ENCODE results near the gene SLC29A1. TPM values are rescaled to one million over a fixed set of nuclear protein-coding genes. Genes with fewer than 3 reads are reported as not detected.

Gene SLC29A1
- total RNA-seq, 1 donor from 2014 or later, result 27.3 TPM

DNA sequence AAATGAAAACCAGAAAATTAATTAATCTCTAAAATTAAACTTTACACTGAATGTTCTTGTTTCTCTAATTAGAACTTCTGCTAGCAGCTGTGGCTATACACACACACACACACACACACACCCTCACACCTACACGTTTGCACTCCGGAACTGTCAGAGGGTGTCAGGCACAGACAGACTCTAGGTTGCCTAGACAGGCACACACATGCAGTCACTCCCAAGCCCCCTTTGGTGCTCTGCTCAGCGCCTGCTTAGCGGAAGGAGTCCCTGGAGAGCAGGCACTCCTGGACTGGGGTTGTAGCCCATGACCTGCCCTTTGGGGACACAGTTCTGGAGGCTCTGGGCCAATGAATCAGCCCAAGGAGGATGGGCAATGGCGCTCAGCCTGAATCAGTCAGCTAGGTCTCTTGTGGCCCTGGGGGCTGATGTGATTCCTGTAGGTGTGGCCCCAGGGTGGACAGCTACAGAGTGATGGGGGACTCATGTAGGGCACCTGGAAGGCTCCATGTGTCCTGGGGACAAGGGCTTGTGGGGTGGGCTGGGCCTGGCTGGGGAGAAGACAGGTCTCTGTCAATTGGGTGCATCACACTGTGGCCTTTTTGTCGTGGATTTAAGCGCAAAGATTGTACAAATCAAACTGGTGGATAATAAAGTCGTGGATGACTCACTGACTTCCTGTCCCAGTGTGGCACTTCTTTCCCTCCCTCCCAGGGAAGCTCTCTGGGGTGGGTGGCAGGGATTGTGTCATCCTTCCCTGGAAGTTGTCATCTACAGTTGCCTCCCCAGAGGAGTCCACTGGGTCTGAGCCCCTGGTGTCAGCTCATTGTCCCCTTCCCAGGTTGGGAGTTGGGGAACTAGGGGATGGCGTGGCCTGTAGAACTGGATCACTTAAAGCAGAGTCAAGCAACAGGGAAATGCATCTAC is 55.6 kb downstream of the SLC29A1 start:
- DNase-seq (ENCODE audit: low read depth in 2 of 2), result no peak

Other genes starting within 250 kb of the SLC29A1 start
- 52.6 and 57.9 TPM in 2 replicates for gene MRPL14, start 96.1 kb upstream of the SLC29A1 start, total RNA-seq
- gene TMEM63B, start 96.0 kb upstream of the SLC29A1 start, total RNA-seq, result 10.5 and 21.7 TPM in 2 replicates
- gene CAPN11, start 64.8 kb upstream of the SLC29A1 start, total RNA-seq, result 0.76 and 1.9 TPM in 2 replicates
- gene MYMX, start 6.7 kb upstream of the SLC29A1 start, total RNA-seq, result 0.13 TPM in 1 of 2 replicates, not detected in the other
- gene HSP90AB1, start 23.5 kb downstream of the SLC29A1 start, total RNA-seq, result 448 and 497 TPM in 2 replicates
- 38.0 and 54.6 TPM in 2 replicates for gene SLC35B2, start 33.9 kb downstream of the SLC29A1 start, total RNA-seq
- gene NFKBIE, start 42.0 kb downstream of the SLC29A1 start, total RNA-seq, result 9.6 and 15.0 TPM in 2 replicates
- not detected in 2 replicates for gene TMEM151B, start 46.9 kb downstream of the SLC29A1 start, total RNA-seq
- 10.7 and 12.6 TPM in 2 replicates for gene AARS2, start 89.8 kb downstream of the SLC29A1 start, total RNA-seq
- gene SPATS1, start 119.1 kb downstream of the SLC29A1 start, total RNA-seq, result not detected in 2 replicates
- gene CDC5L, start 164.1 kb downstream of the SLC29A1 start, total RNA-seq, result 14.0 and 15.4 TPM in 2 replicates